Measurements from ENCODE around the gene ZMYND10. TPM values are rescaled to one million over a fixed set of nuclear protein-coding genes. Genes with fewer than 3 reads are reported as not detected.

The ZMYND10 gene
- total RNA-seq, 1 experiment from 2014 or later = 0.67 TPM

GRCh38 chr3:50352781-50353180 is 7.2 kb upstream of the ZMYND10 start:
- Histone ChIP-seq H3K4me3 (ENCODE audit: low read depth, low read length, poor library complexity, severe bottlenecking) (no peak overlapping the region), H3K4me1 (ENCODE audit: insufficient read depth, low read length, poor library complexity, severe bottlenecking) (peaks cover 5% of the 10 kb centered on the region), H3K9me3 (ENCODE audit: low read depth, low read length, poor library complexity, severe bottlenecking) (no peaks in the 10 kb centered on the region), H3K36me3 (ENCODE audit: insufficient read depth, low read length, poor library complexity, severe bottlenecking) (peaks cover 3% of the 10 kb centered on the region), H3K27ac (ENCODE audit: low read depth, low read length, poor library complexity, severe bottlenecking) (no peak overlapping the region), H3K27me3 (replicated peaks; ENCODE audit: insufficient read depth, low read depth, low read length, poor library complexity) (no peaks in the 10 kb centered on the region)
- ChIA-PET POLR2A (ENCODE audit: low non-redundant PET) (no interaction called here), CTCF (no interaction called here)
- intact Hi-C loops (cut with micrococcal nuclease; ENCODE audit: unreplicated experiment) = loop anchor here (5.0 kb wide), 1 partner anchor 190 kb away; no protein-coding TSS in a partner anchor
- no peak for DNase-seq (ENCODE audit: low spot score)
- TSS peak; percentile 54 for BruUV-seq (replicated peaks)
- TF ChIP-seq CTCF (conservative IDR thresholded peaks at IDR 0.05; ENCODE audit: low read depth, low read length) (0 out of 2 replicates have a peak, but pooled peaks have one; percentile 18), EZH2 (IDR thresholded peaks at IDR 0.05; ENCODE audit: borderline replicate concordance, low read depth, low read length, poor library complexity, severe bottlenecking) (no peak)

GRCh38 chr3:50351323-50351697 is 5.8 kb upstream of the ZMYND10 start:
- Histone ChIP-seq H3K27me3 (replicated peaks; ENCODE audit: insufficient read depth, low read depth, low read length, poor library complexity) (no peaks in the 10 kb centered on the region), H3K4me3 (ENCODE audit: low read depth, low read length, poor library complexity, severe bottlenecking) (peak overlapping the region; percentile 72), H3K9me3 (ENCODE audit: low read depth, low read length, poor library complexity, severe bottlenecking) (no peaks in the 10 kb centered on the region), H3K27ac (ENCODE audit: low read depth, low read length, poor library complexity, severe bottlenecking) (no peak overlapping the region), H3K4me1 (ENCODE audit: insufficient read depth, low read length, poor library complexity, severe bottlenecking) (peaks cover 5% of the 10 kb centered on the region), H3K36me3 (ENCODE audit: insufficient read depth, low read length, poor library complexity, severe bottlenecking) (peaks cover 3% of the 10 kb centered on the region)
- no peak for TF ChIP-seq CTCF (conservative IDR thresholded peaks at IDR 0.05; ENCODE audit: low read depth, low read length)
- no peak for TF ChIP-seq EZH2 (IDR thresholded peaks at IDR 0.05; ENCODE audit: borderline replicate concordance, low read depth, low read length, poor library complexity, severe bottlenecking)
- no TSS peak for BruUV-seq (replicated peaks)
- POLR2A ChIA-PET (ENCODE audit: low non-redundant PET) = no interaction called here
- CTCF ChIA-PET = no interaction called here
- DNase-seq (ENCODE audit: low spot score) = no peak
- intact Hi-C loops (cut with micrococcal nuclease; ENCODE audit: unreplicated experiment) = loop anchor here (5.0 kb wide), 1 partner anchor 191 kb away; no protein-coding TSS in a partner anchor

GRCh38 chr3:50350527-50351322 is 5.2 kb upstream of the ZMYND10 start, which contains the start of the genes CYB561D2 and NPRL2:
Gene CYB561D2 (plus strand): TSS chr3:50350862. CDS start chr3:50351434, 572 bp downstream.
Gene NPRL2 (minus strand): TSS chr3:50350775. CDS start chr3:50350652, 123 bp downstream.
- BruUV-seq (replicated peaks) = no TSS peak
- peaks cover 3% of the 10 kb centered on the region for H3K36me3 ChIP-seq (ENCODE audit: insufficient read depth, low read length, poor library complexity, severe bottlenecking)
- peaks cover 8% of the 10 kb centered on the region for H3K4me1 ChIP-seq (ENCODE audit: insufficient read depth, low read length, poor library complexity, severe bottlenecking)
- H3K27ac ChIP-seq (ENCODE audit: low read depth, low read length, poor library complexity, severe bottlenecking) = peak within 1 kb of the TSS; percentile 92
- TF ChIP-seq CTCF (conservative IDR thresholded peaks at IDR 0.05; ENCODE audit: low read depth, low read length) (no peak), EZH2 (IDR thresholded peaks at IDR 0.05; ENCODE audit: borderline replicate concordance, low read depth, low read length, poor library complexity, severe bottlenecking) (no peak)
- H3K27me3 ChIP-seq (replicated peaks; ENCODE audit: insufficient read depth, low read depth, low read length, poor library complexity) = no peaks in the 10 kb centered on the region
- intact Hi-C loops (cut with micrococcal nuclease; ENCODE audit: unreplicated experiment) = loop anchor here (5.0 kb wide), 1 partner anchor 192 kb away; no protein-coding TSS in a partner anchor
- POLR2A ChIA-PET (ENCODE audit: low non-redundant PET) = no interaction called here
- peak; percentile 92 for DNase-seq (ENCODE audit: low spot score)
- no peaks in the 10 kb centered on the region for H3K9me3 ChIP-seq (ENCODE audit: low read depth, low read length, poor library complexity, severe bottlenecking)
- H3K4me3 ChIP-seq (ENCODE audit: low read depth, low read length, poor library complexity, severe bottlenecking) = peak within 1 kb of the TSS; percentile 72
- CTCF ChIA-PET = no interaction called here

Data from A673 (cell line).